ENCODE data around the gene IL21R. TPM values are rescaled to one million over a fixed set of nuclear protein-coding genes. Genes with fewer than 3 reads are reported as not detected.
A peak's percentile ranks its signal among the peaks of the same experiment; 100 is the strongest.

Gene IL21R
- total RNA-seq, 4 donors from 2014 or later: 0.15 to 0.58 (median 0.37) TPM

GRCh38 chr16:27464626-27465482, 62.9 kb downstream of the IL21R start:
- whole genome bisulfite sequencing, 2 donors: 86 to 94% methylated on average over 30 to 33 of the region's 33 CpGs
- H3K4me3 ChIP-seq (ENCODE audit: low read depth, poor library complexity, severe bottlenecking): no peak overlapping the region
- intact Hi-C loops (cut with DNase I; ENCODE audit: low total_unique reads): no loop called here
- no peak for DNase-seq (ENCODE audit: low spot score in 2 of 2)
- no peak for TF ChIP-seq POLR2A (IDR thresholded peaks at IDR 0.05)
- TF ChIP-seq CTCF (IDR thresholded peaks at IDR 0.05): no peak

- TF ChIP-seq POLR2A (IDR thresholded peaks at IDR 0.05) (no peak), CTCF (IDR thresholded peaks at IDR 0.05) (no peak)
- WGBS, 2 donors: 78 to 86% methylated on average over 8 of the region's 8 CpGs
- DNase-seq (ENCODE audit: low spot score in 2 of 2): no peak
- intact Hi-C loops (cut with DNase I; ENCODE audit: low total_unique reads): no loop called here
- no peak overlapping the region for H3K4me3 ChIP-seq (ENCODE audit: low read depth, poor library complexity, severe bottlenecking)
Observed at GRCh38 chr16:27465483-27465879, 63.5 kb downstream of the IL21R start.

- TF ChIP-seq CTCF (IDR thresholded peaks at IDR 0.05) (no peak), POLR2A (IDR thresholded peaks at IDR 0.05) (no peak)
- no peak for DNase-seq (ENCODE audit: low spot score in 2 of 2)
- intact Hi-C loops (cut with DNase I; ENCODE audit: low total_unique reads): no loop called here
- WGBS, 2 donors: 96% methylated on average over 17 to 19 of the region's 22 CpGs
- H3K4me3 ChIP-seq (ENCODE audit: low read depth, poor library complexity, severe bottlenecking): no peak overlapping the region
Observed at GRCh38 chr16:27468941-27469531, 67.1 kb downstream of the IL21R start.

- DNase-seq (ENCODE audit: low spot score in 2 of 2): peak in 1 of 2 donors; percentile 48
- TF ChIP-seq CTCF (IDR thresholded peaks at IDR 0.05): no peak
- TF ChIP-seq POLR2A (IDR thresholded peaks at IDR 0.05): no peak
- WGBS, 2 donors: 67 to 71% methylated on average over 26 to 28 of the region's 28 CpGs
- H3K4me3 ChIP-seq (ENCODE audit: low read depth, poor library complexity, severe bottlenecking): no peak overlapping the region
- intact Hi-C loops (cut with DNase I; ENCODE audit: low total_unique reads): no loop called here
Observed at GRCh38 chr16:27470567-27471431, 68.8 kb downstream of the IL21R start.

- no peak for DNase-seq (ENCODE audit: low spot score in 2 of 2)
- intact Hi-C loops (cut with DNase I; ENCODE audit: low total_unique reads): no loop called here
- H3K4me3 ChIP-seq (ENCODE audit: low read depth, poor library complexity, severe bottlenecking): no peak overlapping the region
- WGBS, 2 donors: 94% methylated on average over 17 to 19 of the region's 19 CpGs
- TF ChIP-seq POLR2A (IDR thresholded peaks at IDR 0.05) (no peak), CTCF (IDR thresholded peaks at IDR 0.05) (no peak)
Observed at GRCh38 chr16:27471661-27472060, 69.7 kb downstream of the IL21R start.

Measured in lower leg skin (tissue), 4 donors.